Measurements from ENCODE around the gene FAM204A.
A peak's percentile ranks its signal among the peaks of the same experiment; 100 is the strongest.

Gene FAM204A

GRCh38 chr10:118341791-118342637, at the start of gene FAM204A:
TSS of gene FAM204A (minus strand) at chr10:118342324. CDS start at chr10:118336415, 5,909 bp downstream.
- DNase-seq = peak; percentile 58

GRCh38 chr10:118383699-118384098, 41.6 kb upstream of the FAM204A start:
- no peak for DNase-seq

DNA sequence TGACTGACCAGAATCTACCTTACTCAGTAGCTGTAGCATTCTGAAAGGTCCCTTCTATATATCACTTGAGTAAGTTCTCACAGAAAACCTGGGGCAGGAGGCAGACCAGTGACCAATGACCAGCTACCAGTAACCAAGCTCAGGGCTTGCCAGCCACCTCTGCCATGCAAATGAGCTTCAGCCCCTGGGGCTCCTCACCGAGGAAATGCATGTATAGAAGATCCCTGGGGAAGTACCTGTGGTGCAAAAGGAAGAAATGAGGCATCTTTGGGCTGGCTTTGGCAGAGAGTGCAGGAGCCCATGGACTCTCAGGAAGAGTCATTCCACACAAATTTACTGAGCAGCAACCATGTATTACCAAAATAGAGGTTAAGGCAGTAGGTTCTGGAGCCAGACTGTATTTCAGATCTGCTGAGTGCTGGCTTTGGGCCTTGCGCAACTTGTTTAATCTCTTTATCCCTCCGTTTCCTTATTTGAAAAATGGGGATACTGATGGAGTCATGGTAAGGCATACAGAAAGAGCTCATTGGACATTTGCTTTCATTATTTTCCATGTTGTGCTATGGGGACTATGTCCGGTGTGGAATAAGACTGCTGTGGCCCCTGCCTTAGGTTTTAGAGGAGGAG, 41.1 kb upstream of the FAM204A start:
- no peak for DNase-seq

DNA sequence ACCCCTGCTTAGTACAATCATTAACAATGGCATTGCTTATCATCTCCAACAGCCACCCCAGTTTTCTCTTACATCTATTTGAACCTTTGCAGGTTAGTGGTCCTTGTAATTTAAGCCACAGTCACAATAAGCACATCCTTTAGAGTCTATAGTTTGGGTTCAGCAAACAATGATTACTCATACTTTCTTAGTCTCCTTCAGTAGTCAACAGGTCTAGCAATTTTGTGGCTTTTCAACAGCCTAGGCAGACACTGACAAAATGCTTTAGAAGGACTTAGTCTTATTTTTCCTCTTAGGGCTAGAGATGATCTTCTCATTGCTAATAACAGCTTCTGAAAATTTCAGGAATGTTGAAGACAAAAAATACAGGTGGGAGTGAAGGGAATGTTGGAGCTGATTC, 32.3 kb upstream of the FAM204A start:
- DNase-seq = no peak

GRCh38 chr10:118373786-118374185, 31.7 kb upstream of the FAM204A start:
- no peak for DNase-seq

DNA sequence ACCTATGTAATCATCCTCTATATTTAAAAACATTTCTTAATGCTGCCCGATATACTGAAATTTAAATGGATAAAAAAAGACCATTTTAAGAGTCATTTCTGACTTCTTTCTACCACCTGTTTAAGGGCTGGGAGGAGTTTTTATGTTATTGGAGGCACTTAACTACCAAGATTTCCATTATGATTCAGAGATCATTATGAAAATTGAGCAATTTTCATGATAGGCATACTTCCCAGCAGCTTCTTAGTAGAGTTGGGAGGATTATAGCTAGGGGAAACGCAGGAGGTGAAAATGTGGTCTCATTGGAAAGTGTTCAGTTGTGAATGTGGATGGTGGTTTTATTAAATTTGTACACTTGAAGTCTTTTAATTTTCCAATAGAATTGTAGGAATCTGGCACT, 28.4 kb upstream of the FAM204A start:
- DNase-seq = no peak

DNA sequence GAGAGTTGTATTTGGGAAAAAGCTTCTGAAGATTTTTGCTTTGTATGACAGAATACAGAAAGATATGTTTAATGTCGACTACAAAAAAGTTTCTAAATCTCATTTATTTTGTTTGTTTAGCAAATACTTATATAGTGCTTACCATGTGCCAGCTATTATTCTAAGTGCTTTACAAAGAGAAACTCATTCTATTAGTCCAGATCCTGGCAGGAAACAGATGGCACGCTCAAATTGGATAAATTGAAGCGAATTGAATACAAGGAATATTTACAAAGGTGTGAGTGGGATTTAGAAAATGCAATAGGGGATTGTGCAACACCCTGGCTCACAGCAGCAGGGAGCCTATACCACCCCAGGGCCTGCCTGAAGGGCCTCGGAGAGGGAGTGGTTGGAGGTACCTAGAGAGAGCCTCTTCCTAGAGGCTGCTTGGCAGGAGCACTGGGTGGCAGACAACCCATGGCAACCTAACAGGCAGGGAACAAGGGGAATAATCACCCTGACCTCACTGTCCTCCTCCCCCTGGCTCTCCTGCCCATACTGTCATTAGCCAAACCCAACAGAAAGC, 27.6 kb upstream of the FAM204A start:
- no peak for DNase-seq

DNA sequence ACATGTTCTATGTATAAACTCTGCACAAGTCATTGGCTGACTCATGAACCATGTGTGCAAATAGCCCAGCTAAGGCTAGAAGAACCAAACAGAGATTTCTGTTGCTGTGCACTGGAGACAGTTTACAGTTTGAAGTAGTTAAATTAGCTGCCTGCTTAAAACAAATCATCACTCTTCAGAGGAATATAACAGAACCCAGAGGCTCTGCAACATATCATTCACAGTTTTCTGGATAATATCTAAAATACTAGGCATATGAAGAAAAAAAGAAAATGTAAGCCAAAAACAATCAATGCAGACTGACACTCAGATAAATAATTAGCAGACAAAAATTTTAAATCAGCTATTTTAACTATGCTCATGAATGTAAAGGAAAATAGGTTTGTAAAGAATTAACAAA, 23.6 kb upstream of the FAM204A start:
- DNase-seq = no peak

GRCh38 chr10:118362103-118362502, 20.0 kb upstream of the FAM204A start:
- DNase-seq = no peak

GRCh38 chr10:118358327-118358726, 16.2 kb upstream of the FAM204A start:
- DNase-seq = no peak

GRCh38 chr10:118357841-118358240, 15.7 kb upstream of the FAM204A start:
- DNase-seq = no peak

GRCh38 chr10:118356628-118357027, 14.5 kb upstream of the FAM204A start:
- DNase-seq = no peak

- DNase-seq = no peak
These were observed 13.1 kb upstream of the FAM204A start for GRCh38 chr10:118355234-118355633.

DNA sequence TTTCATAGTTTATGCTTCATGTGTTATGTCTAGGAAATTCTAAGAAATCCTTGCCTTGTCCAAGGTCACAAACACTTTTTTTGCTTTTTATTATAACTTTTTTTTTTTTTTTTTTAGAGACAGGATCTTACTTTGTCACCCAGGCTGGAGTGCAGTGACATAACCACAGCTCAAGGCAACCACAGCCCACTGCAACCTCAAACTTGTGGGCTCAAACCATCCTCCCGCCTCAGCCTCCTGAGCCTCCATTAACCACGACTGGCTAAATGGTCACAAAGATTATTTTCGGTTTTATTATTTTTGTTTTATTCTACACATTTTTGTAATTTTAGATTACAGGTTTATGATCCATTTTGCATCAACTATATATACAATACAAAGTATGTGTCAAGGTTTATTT, 7.1 kb upstream of the FAM204A start:
- no peak for DNase-seq

DNA sequence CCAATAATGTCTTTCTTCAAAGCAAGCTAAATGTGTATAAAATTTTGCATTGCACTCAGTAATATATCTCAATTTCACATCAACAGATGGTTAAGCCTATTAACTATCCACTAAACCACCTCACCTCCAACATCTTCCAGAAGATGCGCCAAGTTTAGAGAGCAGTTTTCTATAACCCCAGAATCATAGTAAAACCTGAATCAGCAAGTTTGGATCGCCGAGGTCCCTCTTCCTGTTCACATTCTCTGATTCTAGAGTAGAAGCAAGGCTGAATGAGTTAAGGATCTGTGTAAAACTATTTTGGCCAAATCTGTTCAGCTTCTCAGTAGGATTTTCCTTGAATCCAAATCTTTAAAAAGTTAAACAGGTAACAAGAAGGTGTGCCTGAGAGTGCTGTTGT, 1.4 kb upstream of the FAM204A start:
- DNase-seq = no peak

DNA sequence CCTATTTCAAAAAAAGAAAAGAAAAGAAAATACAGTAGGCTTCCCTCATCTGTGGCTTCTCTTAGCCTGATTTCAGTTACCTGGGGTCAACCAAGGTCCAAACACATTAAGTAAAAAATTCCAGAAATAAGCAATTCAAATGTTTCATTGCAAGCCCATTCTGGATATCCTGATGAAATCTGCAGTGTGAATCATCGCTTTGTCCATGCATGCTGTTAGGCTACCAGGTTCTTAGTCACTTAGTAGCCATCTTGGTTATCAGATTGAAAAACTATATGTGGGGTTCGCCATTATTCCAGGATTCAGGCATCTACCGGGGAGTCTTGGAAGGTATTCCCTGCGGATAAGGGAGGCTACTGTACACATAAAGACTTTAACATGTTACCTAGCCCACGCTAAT, 991 bp upstream of the FAM204A start:
- DNase-seq = no peak

DNA sequence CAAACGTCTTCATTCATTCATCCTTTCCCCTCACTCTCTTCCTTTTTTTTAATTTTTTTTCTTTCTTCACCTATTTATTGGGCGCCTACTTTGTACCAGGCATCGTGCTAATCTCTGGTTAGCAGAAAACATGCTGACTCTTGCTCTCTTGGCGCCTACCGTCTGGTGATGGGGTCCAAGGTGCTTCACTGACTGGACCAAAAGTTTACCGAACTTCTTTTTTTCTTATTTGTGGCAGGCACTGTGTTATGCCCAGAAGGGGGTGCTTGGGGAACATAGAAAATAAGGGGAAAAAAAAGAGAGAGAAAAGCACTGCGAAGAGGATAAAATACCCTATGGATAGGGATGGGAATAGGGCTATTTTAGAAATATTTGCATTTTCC, 505 bp upstream of the FAM204A start:
- DNase-seq = no peak

- DNase-seq = no peak
These were observed 1.6 kb downstream of the FAM204A start for GRCh38 chr10:118340486-118340885.

DNA sequence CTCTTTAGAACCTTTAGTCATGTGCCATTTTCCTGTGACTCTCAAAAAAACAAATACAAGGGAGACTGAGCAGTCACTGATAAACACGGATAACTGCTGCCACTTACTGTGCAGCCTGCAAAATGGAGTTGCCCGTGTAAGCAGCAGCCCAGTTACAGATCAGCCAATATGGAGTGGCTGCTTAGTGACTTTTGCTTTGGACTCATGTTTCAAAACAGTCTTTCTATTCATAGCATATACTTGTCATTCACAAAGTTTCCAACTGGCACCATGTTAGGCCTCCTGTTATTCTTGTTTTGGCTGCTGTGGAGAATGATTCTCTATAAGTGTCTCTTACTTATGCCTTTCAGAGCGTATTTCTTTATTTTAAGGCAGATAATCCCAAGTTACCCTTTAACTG, 3.0 kb downstream of the FAM204A start:
- no peak for DNase-seq

DNA sequence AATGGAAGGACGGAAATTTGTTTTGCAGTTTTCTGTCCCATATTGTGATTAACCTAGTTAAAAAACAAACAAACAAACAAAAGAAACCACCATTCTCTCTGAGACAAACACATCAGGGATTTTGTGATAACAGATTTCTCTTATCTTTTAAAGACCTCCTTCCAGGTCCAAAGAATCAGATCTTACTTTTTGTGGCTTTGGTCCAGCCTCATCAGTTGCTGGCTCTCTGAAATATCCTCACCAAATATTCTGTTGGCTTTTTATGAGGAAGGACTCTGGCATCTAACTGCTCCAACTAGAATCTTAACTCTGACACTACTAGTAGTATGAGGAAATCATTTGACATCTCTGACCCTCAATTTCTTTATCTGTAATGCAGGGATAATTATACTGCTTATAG, 4.8 kb downstream of the FAM204A start:
- DNase-seq = no peak

DNA sequence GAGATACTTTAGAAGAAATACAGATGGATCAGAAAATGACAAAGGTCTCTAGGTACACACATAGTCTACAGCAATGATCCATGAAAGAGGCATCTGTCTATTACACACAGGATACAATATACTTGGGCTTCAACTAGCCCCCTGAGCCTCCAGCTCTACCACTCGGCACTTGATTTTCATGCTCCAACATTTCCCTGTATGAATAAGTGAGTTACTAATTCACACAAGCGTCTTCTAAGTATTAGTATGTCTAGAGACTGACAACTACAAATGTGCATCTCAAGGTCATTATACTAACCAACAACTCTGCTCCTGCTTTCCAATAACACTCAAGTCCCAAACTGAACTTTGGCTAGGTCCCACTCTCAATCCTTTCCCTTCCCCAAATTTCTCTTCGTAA, 8.3 kb downstream of the FAM204A start:
- DNase-seq = no peak

GRCh38 chr10:118332948-118333710, 9.0 kb downstream of the FAM204A start:
- no peak for DNase-seq

- no peak for DNase-seq
These were observed 9.9 kb downstream of the FAM204A start for GRCh38 chr10:118332236-118332635.
